ENCODE measurements around the gene TRAPPC3. TPM values are rescaled to one million over a fixed set of nuclear protein-coding genes. Genes with fewer than 3 reads are reported as not detected.

TRAPPC3 gene
- total and polyA plus RNA-seq, 2 donors (not counting 1 experiment from before 2014, with no cell fraction given) = 40.5 to 42.1 TPM

DNA sequence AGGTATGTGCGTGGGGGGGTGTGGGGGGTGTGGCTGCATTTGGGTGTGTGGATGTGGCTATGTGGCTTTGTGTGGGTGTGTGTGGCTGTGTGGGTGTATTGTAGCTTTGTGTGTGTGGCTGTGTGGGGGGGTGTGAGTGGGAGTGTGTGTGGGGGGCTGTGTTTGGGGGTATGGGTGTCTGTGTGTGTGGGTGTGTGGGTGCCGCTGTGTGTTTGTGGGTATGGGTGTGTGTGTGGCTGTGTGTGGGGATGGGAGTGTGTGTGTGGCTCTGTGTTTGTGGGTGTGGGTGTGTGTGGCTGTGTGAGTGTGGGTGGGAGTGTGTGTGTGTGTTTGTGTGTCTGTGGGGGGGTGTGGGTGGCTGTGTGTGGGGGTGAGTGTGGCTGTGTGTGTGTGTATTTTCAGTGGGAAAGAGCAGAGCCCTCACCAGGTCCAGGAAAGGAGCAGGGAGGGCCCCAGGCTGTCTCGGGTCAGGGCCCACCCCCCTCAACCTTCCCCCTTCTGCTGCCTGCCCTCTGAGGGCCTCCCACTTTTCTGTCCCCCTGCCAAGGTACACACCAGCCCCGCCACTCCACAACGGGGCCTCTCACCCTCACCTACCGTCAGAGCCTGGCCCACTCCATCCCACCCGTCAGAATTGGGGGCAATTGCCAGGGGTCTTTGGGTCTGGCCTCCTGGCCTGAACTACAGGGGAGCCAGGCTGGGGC, 22.3 kb downstream of the TRAPPC3 start:
- POLR2A ChIA-PET = no interaction called here
- no peak overlapping the region for H3K4me3 Mint-ChIP-seq
- no peak overlapping the region for H3K4me2 ChIP-seq (replicated peaks; ENCODE audit: low read depth, low read length, poor library complexity, severe bottlenecking)
- no peaks in the 10 kb centered on the region for H3K9me3 Mint-ChIP-seq (ENCODE audit: insufficient read depth)
- no peaks in the 10 kb centered on the region for H4K20me1 ChIP-seq (ENCODE audit: control insufficient read depth, insufficient read depth, low read length, poor library complexity, severe bottlenecking)
- H3K9ac ChIP-seq (ENCODE audit: low read length) = no peak overlapping the region
- TF ChIP-seq, protein P1, sequence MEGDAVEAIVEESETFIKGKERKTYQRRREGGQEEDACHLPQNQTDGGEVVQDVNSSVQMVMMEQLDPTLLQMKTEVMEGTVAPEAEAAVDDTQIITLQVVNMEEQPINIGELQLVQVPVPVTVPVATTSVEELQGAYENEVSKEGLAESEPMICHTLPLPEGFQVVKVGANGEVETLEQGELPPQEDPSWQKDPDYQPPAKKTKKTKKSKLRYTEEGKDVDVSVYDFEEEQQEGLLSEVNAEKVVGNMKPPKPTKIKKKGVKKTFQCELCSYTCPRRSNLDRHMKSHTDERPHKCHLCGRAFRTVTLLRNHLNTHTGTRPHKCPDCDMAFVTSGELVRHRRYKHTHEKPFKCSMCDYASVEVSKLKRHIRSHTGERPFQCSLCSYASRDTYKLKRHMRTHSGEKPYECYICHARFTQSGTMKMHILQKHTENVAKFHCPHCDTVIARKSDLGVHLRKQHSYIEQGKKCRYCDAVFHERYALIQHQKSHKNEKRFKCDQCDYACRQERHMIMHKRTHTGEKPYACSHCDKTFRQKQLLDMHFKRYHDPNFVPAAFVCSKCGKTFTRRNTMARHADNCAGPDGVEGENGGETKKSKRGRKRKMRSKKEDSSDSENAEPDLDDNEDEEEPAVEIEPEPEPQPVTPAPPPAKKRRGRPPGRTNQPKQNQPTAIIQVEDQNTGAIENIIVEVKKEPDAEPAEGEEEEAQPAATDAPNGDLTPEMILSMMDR (IDR thresholded peaks at IDR 0.05) = no peak
- TF ChIP-seq EZH2 (IDR thresholded peaks at IDR 0.05; ENCODE audit: borderline replicate concordance, insufficient read depth, low read depth, low read length, poor library complexity, severe bottlenecking) = no peak
- CTCF ChIA-PET = no interaction called here
- DNase-seq (no peak), ATAC-seq (ENCODE audit: low read depth) (no peak)
- no peak overlapping the region for H3K27ac Mint-ChIP-seq
- peaks cover 28% of the 10 kb centered on the region in 2 donors for H3K4me1 ChIP-seq (ENCODE audit: control insufficient read depth in 2 of 2, insufficient read depth in 2 of 2, low read length in 2 of 2)
- H3K4me3 ChIP-seq (ENCODE audit: control extremely low read depth in 1 of 5, extremely low read depth in 1 of 5, insufficient read depth in 1 of 5, low read depth in 2 of 5, low read length in 4 of 5) = no peak overlapping the region
- H3K9me3 ChIP-seq (ENCODE audit: control extremely low read depth in 1 of 3, control insufficient read depth in 2 of 3, insufficient read depth in 1 of 3, low read length in 2 of 3) = no peaks in the 10 kb centered on the region
- peaks cover 0 to 22% (median 2%) of the 10 kb centered on the region in 4 experiments for H3K27me3 ChIP-seq (replicated peaks in 1 of 4; ENCODE audit: control extremely low read depth in 1 of 4, control insufficient read depth in 3 of 4, insufficient read depth in 4 of 4, low read length in 3 of 4)
- no peaks in the 10 kb centered on the region for H3K79me2 ChIP-seq (ENCODE audit: control insufficient read depth, insufficient read depth, low read length)
- WGBS (ENCODE audit: insufficient coverage) = 74% methylated on average over 4 of the region's 7 CpGs
- peaks cover 32% of the 10 kb centered on the region for H3K4me1 Mint-ChIP-seq
- H3K27me3 Mint-ChIP-seq = peaks cover 8% of the 10 kb centered on the region
- no peaks in the 10 kb centered on the region for H3K36me3 ChIP-seq (replicated peaks in 1 of 2; ENCODE audit: control extremely low read depth in 1 of 2, control insufficient read depth in 1 of 2, extremely low read depth in 1 of 2, insufficient read depth in 2 of 2, low read length in 1 of 2)
- intact Hi-C loops (cut with micrococcal nuclease) = no loop called here
- no peak overlapping the region for H2AFZ ChIP-seq (ENCODE audit: insufficient read depth, low read depth, low read length, poor library complexity, severe bottlenecking)
- no peak overlapping the region for H3K27ac ChIP-seq (ENCODE audit: low read length in 2 of 2)

DNA sequence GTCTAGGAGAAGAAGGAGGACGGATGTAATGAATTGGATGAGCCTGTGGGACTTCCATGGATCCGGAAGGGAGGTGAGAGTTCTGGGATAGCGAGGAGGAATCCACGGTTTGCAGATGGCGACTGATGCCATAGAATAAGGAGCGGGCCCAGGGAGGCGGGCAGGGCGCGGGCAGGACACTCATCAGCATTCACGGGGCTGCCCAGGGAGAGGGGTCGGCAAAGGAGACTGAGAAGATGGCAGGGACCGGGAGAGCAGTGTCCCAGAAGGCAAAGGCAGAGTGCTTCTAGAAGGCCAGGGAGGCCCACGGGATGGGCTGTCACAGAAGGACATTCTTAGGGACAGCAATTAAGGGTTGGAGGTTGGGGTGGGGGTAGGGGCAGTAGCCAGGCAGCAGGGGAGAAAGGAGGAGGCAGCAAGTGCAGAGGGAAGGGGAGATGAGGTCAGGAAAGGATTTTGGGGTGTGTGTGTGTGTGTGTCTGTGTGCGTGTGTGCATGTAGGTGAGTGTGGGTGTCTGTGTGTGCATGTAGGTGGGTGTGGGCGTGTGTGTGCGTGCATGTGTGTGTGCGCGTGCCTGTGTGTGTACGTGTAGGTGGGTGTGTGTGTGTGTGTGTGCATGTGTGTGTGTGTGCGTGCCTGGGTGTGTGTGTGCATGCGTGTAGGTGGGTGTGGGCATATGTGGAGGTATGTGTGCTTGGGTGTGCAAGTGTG, 23.1 kb downstream of the TRAPPC3 start:
- H3K9me3 ChIP-seq (ENCODE audit: control extremely low read depth in 1 of 3, control insufficient read depth in 2 of 3, insufficient read depth in 1 of 3, low read length in 2 of 3) = no peaks in the 10 kb centered on the region
- H3K4me3 ChIP-seq (ENCODE audit: control extremely low read depth in 1 of 5, extremely low read depth in 1 of 5, insufficient read depth in 1 of 5, low read depth in 2 of 5, low read length in 4 of 5) = no peak overlapping the region
- H3K27ac ChIP-seq (ENCODE audit: low read length in 2 of 2) = no peak overlapping the region
- DNase-seq (no peak), ATAC-seq (ENCODE audit: low read depth) (no peak)
- no peak overlapping the region for H3K27ac Mint-ChIP-seq
- CTCF ChIA-PET = no interaction called here
- H3K9me3 Mint-ChIP-seq (ENCODE audit: insufficient read depth) = no peaks in the 10 kb centered on the region
- H3K36me3 ChIP-seq (replicated peaks in 1 of 2; ENCODE audit: control extremely low read depth in 1 of 2, control insufficient read depth in 1 of 2, extremely low read depth in 1 of 2, insufficient read depth in 2 of 2, low read length in 1 of 2) = no peaks in the 10 kb centered on the region
- WGBS (ENCODE audit: insufficient coverage) = 95% methylated on average over 21 of the region's 21 CpGs
- H3K27me3 Mint-ChIP-seq = peaks cover 8% of the 10 kb centered on the region
- intact Hi-C loops (cut with micrococcal nuclease) = no loop called here
- no peak overlapping the region for H2AFZ ChIP-seq (ENCODE audit: insufficient read depth, low read depth, low read length, poor library complexity, severe bottlenecking)
- H3K27me3 ChIP-seq (replicated peaks in 1 of 4; ENCODE audit: control extremely low read depth in 1 of 4, control insufficient read depth in 3 of 4, insufficient read depth in 4 of 4, low read length in 3 of 4) = peaks cover 0 to 22% (median 2%) of the 10 kb centered on the region in 4 experiments
- H3K4me1 Mint-ChIP-seq = peaks cover 32% of the 10 kb centered on the region
- H3K79me2 ChIP-seq (ENCODE audit: control insufficient read depth, insufficient read depth, low read length) = no peaks in the 10 kb centered on the region
- H3K4me1 ChIP-seq (ENCODE audit: control insufficient read depth in 2 of 2, insufficient read depth in 2 of 2, low read length in 2 of 2) = peaks cover 28% of the 10 kb centered on the region in 2 donors
- POLR2A ChIA-PET = no interaction called here
- peak overlapping the region; percentile 71 for H3K4me3 Mint-ChIP-seq
- no peak for TF ChIP-seq EZH2 (IDR thresholded peaks at IDR 0.05; ENCODE audit: borderline replicate concordance, insufficient read depth, low read depth, low read length, poor library complexity, severe bottlenecking)
- TF ChIP-seq, protein P1 (IDR thresholded peaks at IDR 0.05) = no peak
- no peak overlapping the region for H3K4me2 ChIP-seq (replicated peaks; ENCODE audit: low read depth, low read length, poor library complexity, severe bottlenecking)
- no peak overlapping the region for H3K9ac ChIP-seq (ENCODE audit: low read length)
- no peaks in the 10 kb centered on the region for H4K20me1 ChIP-seq (ENCODE audit: control insufficient read depth, insufficient read depth, low read length, poor library complexity, severe bottlenecking)
